GM18520 (cell line): ENCODE results near the gene YIPF2.
"Not testable (repeated sequence)": the region's sequence is repeated elsewhere in the genome, so short reads cannot be mapped to it uniquely, and the experiment has no call there.

Experiments
- ATAC-seq: cut with Tn5 transposase; IDR thresholded peaks from one replicate; pipeline ENCODE4 v1.9.1; 2021; ENCODE audit not compliant: unreplicated experiment

YIPF2 gene

GRCh38 chr19:10877608-10878007 lies 50.8 kb downstream of the YIPF2 start:
- ATAC-seq = not testable (repeated sequence)

GRCh38 chr19:10876459-10877240 lies 51.8 kb downstream of the YIPF2 start:
- ATAC-seq = peak; percentile 39

- no peak for ATAC-seq
Observed at GRCh38 chr19:10874024-10874423, 54.4 kb downstream of the YIPF2 start.

GRCh38 chr19:10872546-10873107 lies 55.8 kb downstream of the YIPF2 start:
- ATAC-seq = no peak
